Measurements from ENCODE around the gene FBXO8. TPM values are rescaled to one million over a fixed set of nuclear protein-coding genes. Genes with fewer than 3 reads are reported as not detected.

The FBXO8 gene
- total and polyA plus RNA-seq, 8 donors = 6.7 to 16.9 (median 10.4) TPM

DNA sequence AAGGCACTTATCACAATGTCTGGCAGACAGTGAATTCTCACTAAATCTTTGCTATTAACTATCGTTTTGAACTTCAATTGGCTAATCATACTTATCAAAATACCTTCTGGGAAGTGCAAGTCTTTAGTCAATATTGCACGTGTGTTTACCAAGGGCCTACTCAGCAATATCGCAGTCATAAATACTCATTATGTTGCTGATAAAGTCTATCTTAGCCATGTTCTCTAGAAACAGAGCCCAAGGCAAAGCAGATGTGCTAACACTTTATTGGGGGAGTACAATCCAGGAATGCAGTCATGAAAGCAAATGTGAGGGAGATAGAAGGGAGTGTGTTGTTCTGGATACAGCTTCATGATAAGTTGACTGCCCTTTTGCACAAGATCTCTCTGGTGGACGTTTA is 90.5 kb downstream of the FBXO8 start:
- Histone ChIP-seq H3K36me3 (no peaks in the 10 kb centered on the region), H3K27ac (no peak overlapping the region), H3K9me3 (no peaks in the 10 kb centered on the region), H3K4me1 (no peaks in the 10 kb centered on the region), H3K4me3 (no peak overlapping the region), H3K27me3 (peaks cover 0 to 4% (median 0%) of the 10 kb centered on the region in 4 donors)
- WGBS, 2 donors = 39 to 44% methylated on average over 4 of the region's 4 CpGs
- no peak for DNase-seq
- ATAC-seq = no peak
- TF ChIP-seq, protein P1, sequence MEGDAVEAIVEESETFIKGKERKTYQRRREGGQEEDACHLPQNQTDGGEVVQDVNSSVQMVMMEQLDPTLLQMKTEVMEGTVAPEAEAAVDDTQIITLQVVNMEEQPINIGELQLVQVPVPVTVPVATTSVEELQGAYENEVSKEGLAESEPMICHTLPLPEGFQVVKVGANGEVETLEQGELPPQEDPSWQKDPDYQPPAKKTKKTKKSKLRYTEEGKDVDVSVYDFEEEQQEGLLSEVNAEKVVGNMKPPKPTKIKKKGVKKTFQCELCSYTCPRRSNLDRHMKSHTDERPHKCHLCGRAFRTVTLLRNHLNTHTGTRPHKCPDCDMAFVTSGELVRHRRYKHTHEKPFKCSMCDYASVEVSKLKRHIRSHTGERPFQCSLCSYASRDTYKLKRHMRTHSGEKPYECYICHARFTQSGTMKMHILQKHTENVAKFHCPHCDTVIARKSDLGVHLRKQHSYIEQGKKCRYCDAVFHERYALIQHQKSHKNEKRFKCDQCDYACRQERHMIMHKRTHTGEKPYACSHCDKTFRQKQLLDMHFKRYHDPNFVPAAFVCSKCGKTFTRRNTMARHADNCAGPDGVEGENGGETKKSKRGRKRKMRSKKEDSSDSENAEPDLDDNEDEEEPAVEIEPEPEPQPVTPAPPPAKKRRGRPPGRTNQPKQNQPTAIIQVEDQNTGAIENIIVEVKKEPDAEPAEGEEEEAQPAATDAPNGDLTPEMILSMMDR (IDR thresholded peaks at IDR 0.05) = no peak
- intact Hi-C loops (cut with DNase I) = no loop called here
- FAIRE-seq = no peak

DNA sequence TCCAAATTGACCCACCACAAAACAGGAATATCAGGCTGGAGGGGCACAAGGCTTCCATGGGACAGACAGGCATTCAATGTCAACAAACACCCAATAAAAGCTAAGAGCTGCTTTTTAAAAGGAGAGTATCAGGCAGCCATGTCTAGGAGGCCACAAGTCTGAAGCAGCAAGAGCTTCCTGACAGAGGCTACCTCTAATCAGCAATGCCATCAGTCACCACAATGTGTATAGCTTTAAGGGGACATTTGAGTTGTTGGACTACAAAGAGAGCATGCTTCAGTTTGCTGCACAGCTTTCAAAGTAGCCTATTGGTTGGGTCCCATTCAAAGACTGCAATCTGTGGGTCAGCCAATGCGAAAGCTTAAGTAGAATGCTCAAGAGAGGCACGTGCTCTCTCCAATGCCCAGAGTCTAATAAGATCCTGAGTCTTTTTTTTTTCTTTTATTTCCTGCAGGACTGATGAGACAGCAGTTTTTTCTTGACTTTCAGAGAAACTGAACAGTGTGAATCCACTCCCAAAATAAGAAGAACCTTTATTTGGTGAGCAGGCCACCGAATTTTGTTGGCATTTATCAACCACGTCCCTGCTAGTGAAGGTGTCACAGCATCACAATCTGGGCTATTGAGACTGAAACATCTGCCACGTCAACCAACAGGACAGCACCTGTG is 92.5 kb downstream of the FBXO8 start:
- no peak for FAIRE-seq
- DNase-seq = no peak
- WGBS, 2 donors = 71 to 84% methylated on average over 5 of the region's 5 CpGs
- no peak for ATAC-seq
- Histone ChIP-seq H3K9me3 (no peaks in the 10 kb centered on the region), H3K36me3 (no peaks in the 10 kb centered on the region), H3K4me3 (no peak overlapping the region), H3K27ac (no peak overlapping the region), H3K27me3 (peaks cover 0 to 4% (median 0%) of the 10 kb centered on the region in 4 donors), H3K4me1 (no peaks in the 10 kb centered on the region)
- intact Hi-C loops (cut with DNase I) = no loop called here
- TF ChIP-seq, protein P1 (IDR thresholded peaks at IDR 0.05) = no peak

DNA sequence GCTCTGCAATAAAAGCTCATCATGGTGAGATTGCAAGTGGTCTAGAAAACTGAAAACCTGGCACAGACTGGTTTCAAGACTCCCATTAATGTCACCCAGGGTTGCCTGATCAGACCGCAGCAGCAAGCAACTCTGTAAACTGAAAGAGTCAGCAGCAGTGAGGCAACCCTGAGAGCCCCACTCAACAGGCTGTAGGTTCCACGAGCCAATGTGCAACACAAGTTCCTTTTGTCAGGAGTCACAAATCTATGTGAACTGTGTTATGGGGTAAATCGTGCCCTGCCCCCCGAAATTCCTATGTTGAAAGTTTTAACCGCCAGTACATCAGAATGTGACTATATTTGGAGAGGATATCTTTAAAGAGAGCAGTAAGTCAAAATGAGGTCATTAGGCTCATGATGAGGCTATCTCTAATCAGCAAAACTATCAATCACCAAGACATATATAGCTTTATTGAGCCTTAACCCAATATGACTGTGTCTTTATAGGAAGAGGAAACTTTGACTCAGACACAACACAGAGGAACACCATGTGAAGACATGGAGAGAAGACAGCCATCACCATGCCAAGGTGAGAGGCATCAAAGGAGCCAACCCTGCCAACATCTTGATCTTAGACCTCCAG is 94.0 kb downstream of the FBXO8 start:
- FAIRE-seq (no peak), DNase-seq (no peak), ATAC-seq (no peak)
- Histone ChIP-seq H3K27ac (no peak overlapping the region), H3K36me3 (no peaks in the 10 kb centered on the region), H3K4me1 (no peaks in the 10 kb centered on the region), H3K9me3 (no peaks in the 10 kb centered on the region), H3K4me3 (no peak overlapping the region), H3K27me3 (peaks cover 0 to 4% (median 0%) of the 10 kb centered on the region in 4 donors)
- WGBS, 2 donors = 56 to 61% methylated on average over 5 of the region's 5 CpGs
- TF ChIP-seq, protein P1 (IDR thresholded peaks at IDR 0.05) = no peak
- intact Hi-C loops (cut with DNase I) = no loop called here

Other genes starting within 250 kb of the FBXO8 start
- gene CEP44, start 244 bp upstream of the FBXO8 start, total RNA-seq = 1 to 10 TPM; 3.4 to 9.7 (median 5.9) TPM
- gene CEP44, start 244 bp upstream of the FBXO8 start, polyA plus RNA-seq = 1 to 10 TPM; 3.8 to 6.1 TPM
- gene HPGD, start 238.8 kb upstream of the FBXO8 start, total RNA-seq = 1 to 10 TPM in 4 of 6 donors, under 1 TPM in 2; 0.08 to 3.9 (median 1.3) TPM
- 1 to 10 TPM in 1 of 2 donors, under 1 TPM in 1; 0.76 to 2.1 TPM for gene HPGD, start 238.8 kb upstream of the FBXO8 start, polyA plus RNA-seq

Measured in pancreas (tissue), 10 donors.